AG20443 (cell line): ENCODE data around the gene RNF111.

Experiments
- DNase-seq: peaks from one replicate; pipeline ENCODE4 v3.0.0; 2012; ENCODE audit warnings: low spot score, mixed read lengths

Gene RNF111

GRCh38 chr15:58987491-58988005 lies at the start of gene RNF111:
RNF111 (plus strand) TSS chr15:58987663; CDS start chr15:59030823, 43,160 bp downstream.
- peak; percentile 96 for DNase-seq

DNA sequence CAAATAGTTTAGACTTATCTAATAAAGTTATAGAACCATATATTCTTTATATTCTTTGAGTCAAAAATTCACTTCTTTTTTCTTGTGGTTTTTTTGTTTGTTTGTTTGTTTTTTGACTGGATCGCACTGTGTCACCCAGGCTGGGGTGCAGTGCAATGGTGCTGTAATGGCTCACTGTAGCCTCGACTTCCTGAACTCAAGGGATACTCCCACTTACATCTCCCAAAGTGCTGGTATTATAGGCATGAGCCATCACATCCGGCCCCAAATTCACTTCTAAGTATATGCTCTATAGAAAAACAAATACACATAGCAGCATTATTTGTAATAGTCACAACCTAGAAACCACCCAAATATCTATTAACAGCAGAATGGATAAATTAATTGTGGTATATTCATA lies 40.3 kb upstream of the RNF111 start:
- DNase-seq = no peak

- DNase-seq = peak; percentile 62
Measured at GRCh38 chr15:58951388-58952007, 36.0 kb upstream of the RNF111 start.

DNA sequence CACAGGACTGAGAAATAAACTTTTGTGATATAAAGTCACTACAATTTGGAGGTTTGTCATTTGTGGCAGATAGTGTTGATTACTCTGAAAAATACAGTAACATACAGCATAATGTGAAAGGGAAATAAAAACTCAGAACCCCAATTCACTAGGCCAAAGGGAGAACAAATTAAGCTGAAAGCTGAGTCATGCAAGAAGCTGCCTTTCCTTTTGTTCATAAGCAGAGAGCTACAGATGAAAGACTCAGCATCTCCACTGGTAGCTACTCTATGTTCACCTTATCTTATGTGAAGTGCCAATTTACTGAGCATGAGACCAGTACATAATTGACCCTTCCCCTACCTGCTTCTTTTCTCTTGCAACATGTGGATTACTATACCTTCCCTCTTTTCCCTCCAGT lies 34.7 kb upstream of the RNF111 start:
- DNase-seq = no peak

GRCh38 chr15:58957101-58957973 lies 30.1 kb upstream of the RNF111 start:
- peak; percentile 58 for DNase-seq

GRCh38 chr15:58958811-58959210 lies 28.7 kb upstream of the RNF111 start:
- no peak for DNase-seq

DNA sequence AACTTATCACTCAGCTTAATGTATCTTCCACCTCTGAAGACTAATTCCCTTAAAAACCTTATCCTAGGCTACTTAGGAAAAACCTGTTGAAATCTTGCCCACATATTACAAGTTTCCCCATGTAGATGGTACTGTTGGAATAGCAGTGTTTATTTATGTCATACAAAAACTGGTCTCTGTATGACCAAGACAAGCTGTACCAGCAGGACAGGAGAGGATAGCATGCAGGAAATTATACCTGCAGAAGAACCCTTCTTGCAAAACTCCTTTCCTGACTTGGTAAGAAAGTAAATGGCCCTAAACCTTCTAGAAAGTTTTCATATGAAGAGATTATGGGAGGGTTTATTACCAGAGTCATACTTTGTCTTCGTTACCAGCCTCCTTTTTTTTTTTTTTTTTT lies 25.3 kb upstream of the RNF111 start:
- no peak for DNase-seq

DNA sequence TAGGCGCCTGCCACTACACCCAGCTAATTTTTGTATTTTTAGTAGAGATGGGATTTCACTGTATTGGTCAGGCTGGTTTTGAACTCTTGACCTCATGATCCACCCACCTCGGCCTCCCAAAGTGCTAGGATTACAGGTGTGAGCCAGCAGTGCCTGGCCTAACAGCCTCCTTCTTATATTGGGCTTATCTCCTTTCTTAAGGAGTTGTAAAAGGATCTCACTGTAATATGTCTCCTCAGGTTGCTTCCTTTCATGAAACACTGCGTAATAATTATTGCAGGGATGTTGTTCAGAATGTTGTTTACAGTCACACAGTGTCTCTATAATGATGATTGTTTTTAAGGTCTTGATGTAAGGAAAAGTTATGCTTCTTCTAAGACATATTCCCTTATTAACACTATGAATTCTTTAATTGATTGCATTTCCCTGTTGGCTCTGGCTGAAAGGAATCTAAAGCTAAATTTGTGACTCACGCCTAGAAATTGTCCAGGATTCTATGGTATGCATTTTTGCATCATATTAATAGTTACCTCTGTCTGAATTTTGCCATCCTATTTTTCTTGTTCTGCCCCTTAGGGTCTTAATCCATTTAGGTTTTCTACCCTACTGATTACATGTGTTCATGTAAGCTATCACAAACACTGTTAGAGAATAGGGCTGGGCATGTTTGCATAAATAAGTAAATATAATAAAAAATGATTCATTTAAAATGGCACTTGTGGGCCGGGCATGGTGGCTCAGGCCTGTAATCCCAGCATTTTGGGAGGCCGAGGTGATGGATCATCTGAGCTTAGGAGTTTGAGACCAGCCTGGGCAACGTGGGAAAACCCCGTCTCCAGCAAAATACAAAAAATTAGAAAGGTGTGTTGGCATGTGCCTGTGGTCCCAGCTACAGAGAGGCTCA lies 24.5 kb upstream of the RNF111 start:
- no peak for DNase-seq

DNA sequence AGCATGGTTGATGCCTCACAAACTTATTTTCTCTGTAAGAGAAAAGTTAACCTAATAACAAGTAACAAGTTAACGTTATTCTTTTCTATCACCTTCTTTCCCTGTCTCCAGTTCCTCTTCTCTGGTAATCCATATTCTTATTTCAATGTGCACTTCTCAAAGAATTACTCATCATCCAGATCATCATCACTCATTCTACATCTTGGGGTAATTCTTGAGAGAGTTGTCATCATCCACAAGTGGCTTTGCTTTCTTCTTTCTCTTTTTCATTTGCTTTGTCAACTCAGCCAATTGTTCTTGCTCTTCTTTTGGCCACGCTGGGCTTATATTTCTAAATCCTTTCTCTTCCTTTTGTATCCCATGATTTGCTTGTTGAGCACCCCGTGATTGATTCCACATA lies 20.8 kb upstream of the RNF111 start:
- peak; percentile 25 for DNase-seq

- no peak for DNase-seq
Measured at GRCh38 chr15:58967479-58967878, 20.0 kb upstream of the RNF111 start.

GRCh38 chr15:58977887-58978286 lies 9.6 kb upstream of the RNF111 start:
- no peak for DNase-seq

- DNase-seq = peak; percentile 21
Measured at GRCh38 chr15:58980351-58980939, 7.0 kb upstream of the RNF111 start.

- DNase-seq = no peak
Measured at GRCh38 chr15:58981808-58982475, 5.5 kb upstream of the RNF111 start.

DNA sequence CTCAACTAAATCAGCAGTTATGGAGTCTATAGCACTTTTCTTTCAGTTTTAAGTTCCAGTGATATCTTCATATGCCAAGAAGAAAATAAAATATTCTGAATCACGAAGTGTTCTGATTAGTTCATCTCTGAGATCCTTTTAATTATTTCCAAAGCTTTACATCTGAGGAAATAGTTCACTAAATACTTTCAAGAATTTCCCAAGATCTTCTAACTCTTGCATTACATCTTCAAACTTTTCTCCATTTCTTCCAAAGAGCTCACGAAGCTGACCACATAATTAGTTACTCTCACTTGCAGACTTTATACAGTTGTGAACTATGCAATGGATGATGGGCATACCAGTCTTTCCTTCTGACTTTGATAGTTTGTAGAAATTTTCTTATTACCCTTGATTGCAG lies 4.2 kb upstream of the RNF111 start:
- DNase-seq = no peak

DNA sequence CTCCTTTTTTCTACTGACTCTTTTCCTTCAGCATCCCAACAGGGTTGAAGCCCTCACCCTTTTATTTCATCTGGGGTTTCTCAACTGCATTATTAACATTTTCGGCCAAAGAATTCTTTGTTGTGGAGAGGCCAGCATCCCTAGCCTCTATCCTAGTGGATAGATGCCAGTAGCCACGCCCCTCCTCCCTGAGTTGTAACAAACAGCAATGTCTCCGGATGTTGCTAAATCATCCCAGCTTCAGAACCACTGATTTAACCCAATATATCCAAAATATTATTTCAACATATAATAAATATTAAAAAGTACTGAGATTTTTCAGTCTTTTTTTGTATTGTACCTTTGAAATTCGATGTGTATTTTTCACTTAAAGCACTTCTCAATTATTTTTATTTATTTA lies 2.0 kb upstream of the RNF111 start:
- DNase-seq = peak; percentile 67

- DNase-seq = no peak
Measured at GRCh38 chr15:58987036-58987435, 427 bp upstream of the RNF111 start.

- peak; percentile 83 for DNase-seq
Measured at GRCh38 chr15:58988006-58988785, 733 bp downstream of the RNF111 start.

GRCh38 chr15:58992181-58992580 lies 4.7 kb downstream of the RNF111 start:
- DNase-seq = no peak

- no peak for DNase-seq
Measured at GRCh38 chr15:58994906-58995453, 7.5 kb downstream of the RNF111 start.

- DNase-seq = no peak
Measured at GRCh38 chr15:58999694-59000093, 12.2 kb downstream of the RNF111 start.
